Measurements from ENCODE around the gene GAPVD1.
"Not testable (repeated sequence)": the region's sequence is repeated elsewhere in the genome, so short reads cannot be mapped to it uniquely, and the experiment has no call there.

GAPVD1 gene, protein sequence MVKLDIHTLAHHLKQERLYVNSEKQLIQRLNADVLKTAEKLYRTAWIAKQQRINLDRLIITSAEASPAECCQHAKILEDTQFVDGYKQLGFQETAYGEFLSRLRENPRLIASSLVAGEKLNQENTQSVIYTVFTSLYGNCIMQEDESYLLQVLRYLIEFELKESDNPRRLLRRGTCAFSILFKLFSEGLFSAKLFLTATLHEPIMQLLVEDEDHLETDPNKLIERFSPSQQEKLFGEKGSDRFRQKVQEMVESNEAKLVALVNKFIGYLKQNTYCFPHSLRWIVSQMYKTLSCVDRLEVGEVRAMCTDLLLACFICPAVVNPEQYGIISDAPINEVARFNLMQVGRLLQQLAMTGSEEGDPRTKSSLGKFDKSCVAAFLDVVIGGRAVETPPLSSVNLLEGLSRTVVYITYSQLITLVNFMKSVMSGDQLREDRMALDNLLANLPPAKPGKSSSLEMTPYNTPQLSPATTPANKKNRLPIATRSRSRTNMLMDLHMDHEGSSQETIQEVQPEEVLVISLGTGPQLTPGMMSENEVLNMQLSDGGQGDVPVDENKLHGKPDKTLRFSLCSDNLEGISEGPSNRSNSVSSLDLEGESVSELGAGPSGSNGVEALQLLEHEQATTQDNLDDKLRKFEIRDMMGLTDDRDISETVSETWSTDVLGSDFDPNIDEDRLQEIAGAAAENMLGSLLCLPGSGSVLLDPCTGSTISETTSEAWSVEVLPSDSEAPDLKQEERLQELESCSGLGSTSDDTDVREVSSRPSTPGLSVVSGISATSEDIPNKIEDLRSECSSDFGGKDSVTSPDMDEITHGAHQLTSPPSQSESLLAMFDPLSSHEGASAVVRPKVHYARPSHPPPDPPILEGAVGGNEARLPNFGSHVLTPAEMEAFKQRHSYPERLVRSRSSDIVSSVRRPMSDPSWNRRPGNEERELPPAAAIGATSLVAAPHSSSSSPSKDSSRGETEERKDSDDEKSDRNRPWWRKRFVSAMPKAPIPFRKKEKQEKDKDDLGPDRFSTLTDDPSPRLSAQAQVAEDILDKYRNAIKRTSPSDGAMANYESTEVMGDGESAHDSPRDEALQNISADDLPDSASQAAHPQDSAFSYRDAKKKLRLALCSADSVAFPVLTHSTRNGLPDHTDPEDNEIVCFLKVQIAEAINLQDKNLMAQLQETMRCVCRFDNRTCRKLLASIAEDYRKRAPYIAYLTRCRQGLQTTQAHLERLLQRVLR (N-terminal part only)

DNA sequence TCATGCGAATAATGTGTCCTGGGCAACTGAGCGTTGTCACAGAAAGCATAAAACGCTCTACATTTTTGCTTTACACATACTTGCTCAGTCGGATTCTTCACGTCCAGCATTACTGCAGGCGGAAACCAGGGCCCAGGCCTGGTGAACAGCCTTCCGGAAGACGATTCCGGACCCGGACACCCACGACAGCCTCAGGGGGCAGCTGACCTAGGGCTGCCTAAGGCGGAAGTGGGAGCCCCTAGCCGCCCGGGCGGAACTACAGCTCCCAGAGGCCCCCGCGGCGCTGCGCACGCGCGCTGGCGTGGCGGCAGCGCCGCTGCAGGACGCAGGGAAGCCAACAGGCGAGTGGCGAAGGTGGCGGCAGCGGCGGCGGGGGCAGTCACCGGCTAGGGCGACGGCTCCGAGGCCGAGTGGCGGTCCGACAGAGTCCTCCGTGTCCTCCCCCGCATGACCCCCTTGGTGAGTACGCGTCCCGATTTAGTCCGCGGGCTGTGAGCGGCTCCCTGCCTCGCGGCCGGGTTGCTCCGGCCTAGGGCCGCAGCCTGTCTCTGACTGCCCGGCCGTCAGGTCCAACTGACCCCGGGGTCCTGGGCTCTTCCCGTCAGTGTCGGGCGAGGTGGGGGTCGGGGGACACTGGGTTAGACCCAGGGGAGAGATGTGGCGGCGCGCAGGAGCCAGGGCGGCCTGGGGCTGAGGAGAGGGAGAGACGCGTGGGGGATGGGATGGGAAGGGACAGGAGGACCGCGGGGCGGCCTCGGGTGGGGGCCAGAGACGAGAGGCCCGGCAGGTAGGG is at the start of gene GAPVD1:
GAPVD1 (plus strand) TSS at position 326 of the 793 bp plus-strand sequence. CDS start 37,096 bp downstream, outside the sequence.
- peak; percentile 91 for DNase-seq

DNA sequence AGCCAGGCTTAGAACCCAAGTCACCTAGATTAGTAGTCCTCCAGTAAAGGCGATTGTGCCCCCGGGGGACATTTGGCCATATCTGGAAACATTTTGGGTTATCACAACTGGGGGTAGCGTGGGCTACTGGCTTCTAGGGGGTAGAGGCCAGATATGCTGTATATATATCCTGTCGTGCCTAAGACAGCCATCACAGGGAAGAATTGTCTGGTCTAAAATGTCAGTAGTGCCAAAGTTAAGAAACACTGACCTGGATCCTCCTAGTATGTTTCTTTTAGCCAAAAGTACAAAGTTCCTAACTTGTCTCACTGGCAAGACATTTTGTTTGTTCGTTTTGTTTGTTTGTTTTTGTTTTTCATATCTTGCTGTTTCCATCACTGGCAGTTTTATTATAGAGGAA is 47.4 kb upstream of the GAPVD1 start:
- DNase-seq: no peak

GRCh38 chr9:125218621-125219020 is 43.0 kb upstream of the GAPVD1 start:
- no peak for DNase-seq

- not testable (repeated sequence) for DNase-seq
Measured at GRCh38 chr9:125224858-125225257, 36.8 kb upstream of the GAPVD1 start.

GRCh38 chr9:125227761-125228160 is 33.9 kb upstream of the GAPVD1 start:
- DNase-seq: no peak

GRCh38 chr9:125233678-125234077 is 27.9 kb upstream of the GAPVD1 start:
- no peak for DNase-seq

- DNase-seq: not testable (repeated sequence)
Measured at GRCh38 chr9:125234099-125234498, 27.5 kb upstream of the GAPVD1 start.

DNA sequence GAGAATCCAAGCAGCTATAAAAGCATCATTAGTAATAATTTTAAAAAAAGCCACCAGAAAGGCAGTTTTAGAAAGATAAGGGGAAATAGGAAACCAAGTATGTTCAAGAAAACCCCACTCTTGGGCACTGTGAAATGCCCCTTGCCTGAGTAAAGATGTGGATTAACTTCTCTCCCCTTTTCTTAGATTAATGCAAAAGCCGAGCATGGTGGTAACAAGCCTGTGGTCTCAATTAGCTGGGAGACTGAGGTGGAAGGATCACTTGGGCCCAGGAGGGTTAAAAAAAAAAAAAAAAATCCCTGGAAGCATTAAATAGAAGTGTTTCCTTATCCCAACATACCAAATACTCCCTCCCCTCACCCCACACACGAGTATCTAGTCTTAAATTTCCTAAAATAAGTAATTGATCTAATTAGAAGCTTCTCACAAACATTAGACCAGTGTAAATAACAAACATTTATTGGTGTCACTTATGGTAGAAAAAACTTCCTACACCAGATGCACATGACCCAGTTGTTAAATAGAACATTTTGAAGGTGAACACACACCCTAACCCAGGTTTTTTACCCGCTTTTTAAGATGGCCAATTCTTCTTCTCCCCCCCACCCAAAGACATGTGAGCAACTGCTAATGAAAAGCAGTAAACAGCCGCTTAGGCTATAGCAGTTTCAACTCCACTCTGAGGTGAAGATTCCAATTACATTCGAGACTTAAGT is 25.7 kb upstream of the GAPVD1 start:
- no peak for DNase-seq

DNA sequence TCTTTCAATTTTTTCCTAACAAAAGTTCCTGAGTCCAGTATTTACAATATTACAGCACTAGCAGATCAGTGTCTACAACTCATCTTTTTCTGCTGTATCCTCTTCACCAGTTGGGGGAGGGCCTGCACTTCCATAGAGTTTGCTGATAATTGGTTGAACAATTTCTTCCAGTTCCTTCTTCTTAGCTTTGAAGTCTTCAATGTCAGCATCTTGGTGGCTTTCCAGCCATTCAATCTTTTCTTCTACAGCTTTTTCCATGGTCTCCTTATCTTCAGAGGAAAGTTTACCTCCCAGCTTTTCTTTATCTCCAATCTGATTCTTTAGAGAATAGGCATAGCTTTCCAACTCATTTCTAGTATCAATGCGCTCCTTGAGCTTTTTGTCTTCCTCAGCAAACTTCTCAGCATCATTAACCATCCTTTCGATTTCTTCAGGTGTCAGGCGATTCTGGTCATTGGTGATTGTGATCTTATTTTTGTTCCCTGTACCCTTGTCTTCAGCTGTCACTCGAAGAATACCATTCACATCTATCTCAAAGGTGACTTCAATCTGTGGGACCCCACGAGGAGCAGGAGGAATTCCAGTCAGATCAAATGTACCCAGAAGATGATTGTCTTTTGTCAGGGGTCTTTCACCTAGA is 25.0 kb upstream of the GAPVD1 start:
- not testable (repeated sequence) for DNase-seq

GRCh38 chr9:125238127-125238914 is 23.3 kb upstream of the GAPVD1 start:
- no peak for DNase-seq

- DNase-seq: no peak
Measured at GRCh38 chr9:125238915-125239446, 22.6 kb upstream of the GAPVD1 start.

GRCh38 chr9:125239631-125240597 is 21.7 kb upstream of the GAPVD1 start:
- DNase-seq: no peak

DNA sequence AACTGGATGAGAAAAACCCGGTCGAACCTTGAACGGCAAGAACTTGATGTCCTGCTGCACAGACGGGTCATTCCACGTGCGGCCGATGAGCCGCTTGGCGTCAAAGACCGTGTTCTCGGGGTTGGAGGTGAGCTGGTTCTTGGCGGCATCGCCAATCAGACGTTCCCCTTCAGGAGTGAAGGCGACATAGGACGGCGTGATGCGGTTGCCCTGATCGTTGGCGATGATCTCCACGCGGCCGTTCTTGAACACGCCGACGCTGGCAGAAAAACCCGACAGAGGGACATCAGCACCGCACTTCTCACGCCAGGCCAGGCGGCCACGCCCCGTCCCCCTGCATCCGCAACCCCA is 21.0 kb upstream of the GAPVD1 start:
- DNase-seq: no peak

DNA sequence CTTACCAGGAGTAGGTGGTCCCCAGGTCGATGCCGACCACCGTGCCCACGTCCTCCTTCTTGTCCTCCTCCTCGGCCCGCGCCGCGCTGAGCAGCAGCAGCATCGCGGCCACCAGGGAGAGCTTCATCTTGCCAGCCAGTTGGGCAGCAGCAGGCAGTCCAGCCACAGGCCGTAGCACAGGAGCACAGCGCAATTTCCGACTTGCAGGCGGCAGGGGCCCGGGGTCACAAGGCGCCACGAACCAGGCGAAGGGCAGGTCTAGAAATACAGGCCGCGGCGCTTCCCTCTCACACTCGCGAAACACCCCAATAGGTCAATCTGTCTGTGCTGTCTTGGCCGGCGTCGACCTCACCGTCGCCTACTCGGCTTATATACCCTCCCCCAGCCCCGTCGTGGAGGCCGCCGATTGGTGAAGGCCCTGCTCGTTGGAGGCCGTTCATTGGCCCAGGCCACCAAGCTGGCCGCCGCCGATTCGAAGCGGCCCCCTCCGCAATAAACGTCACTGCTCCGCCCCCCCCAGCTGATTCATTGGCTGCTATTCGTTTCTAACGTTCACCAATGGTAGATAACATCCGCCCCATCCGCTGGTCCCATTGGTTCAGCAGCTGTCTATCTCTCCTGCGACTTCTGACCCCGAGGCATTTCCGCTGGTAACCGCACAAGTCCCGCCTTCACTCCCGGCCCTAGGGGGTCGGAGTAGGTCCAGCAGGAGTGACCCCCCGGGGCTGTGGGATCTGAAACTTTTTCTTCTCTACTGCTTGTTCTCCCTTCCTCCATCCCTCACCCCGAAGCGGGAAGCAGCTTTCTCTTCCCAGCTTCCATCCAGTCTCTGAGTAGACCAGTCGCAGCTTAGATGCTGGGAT is 20.4 kb upstream of the GAPVD1 start, which contains the start of gene HSPA5:
HSPA5 (minus strand) TSS at position 344 of the 863 bp plus-strand sequence; CDS start at position 127, 217 bp downstream.
- DNase-seq: peak; percentile 98

GRCh38 chr9:125241863-125242739 is 19.5 kb upstream of the GAPVD1 start:
- no peak for DNase-seq

DNA sequence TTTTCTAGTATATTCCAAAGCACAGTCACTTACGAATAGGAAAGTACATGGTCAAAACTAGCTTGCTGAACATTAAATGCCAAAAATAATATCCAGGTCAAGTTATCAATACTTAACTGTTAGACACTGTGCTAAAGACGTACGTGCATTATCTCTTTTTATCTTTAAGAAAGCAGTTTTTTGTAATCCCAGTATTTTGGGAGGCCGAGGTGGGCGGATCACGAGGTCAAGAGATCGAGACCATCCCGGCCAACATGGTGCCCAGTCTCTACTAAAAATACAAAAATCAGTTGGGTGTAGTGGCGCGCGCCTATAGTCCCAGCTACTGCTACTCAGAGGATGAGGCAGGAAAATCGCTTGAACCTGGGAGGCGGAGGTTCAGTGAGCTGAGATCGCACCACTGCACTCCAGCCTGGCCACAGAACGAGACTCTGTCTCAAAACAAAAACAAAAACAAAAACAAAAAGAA is 17.8 kb upstream of the GAPVD1 start:
- no peak for DNase-seq
